A549 (cell line): Measurements from ENCODE around the gene ADGRF5. TPM values are rescaled to one million over a fixed set of nuclear protein-coding genes. Genes with fewer than 3 reads are reported as not detected.

Source experiments
- REST ChIP-seq: fragments of 200-600 bp; sonication (generic); IDR thresholded peaks from 2 replicates; pipeline ENCODE4 v1.6.1; 2016; ENCODE audit warnings: antibody characterized with exemption, mild to moderate bottlenecking, moderate library complexity
- ZNF302 ChIP-seq: fragments of 250-450 bp; sonication (Bioruptor Pico); IDR thresholded peaks from 2 replicates; pipeline ENCODE4 v1.9.0; 2021; ENCODE audit warnings: inconsistent platforms, mild to moderate bottlenecking, moderate library complexity
- polyA plus RNA-seq, 4 experiments: library from polyadenylated mRNA; depleted of rRNA in 3 of 4; stranded (reverse); fragments of >200 nt; fragmentation: RNase III in 1 of 4; extraction: RNeasy Plus Mini Kit Qiagen cat#74134 plus additional on column Dnase treatment in 1 of 4; gene quantifications; 2 replicates in 3 of 4; 3 replicates in 1 of 4; pipeline ENCODE4 v1.2.3, GENCODE V29; 2011 to 2017

ADGRF5 gene
- polyA plus RNA-seq, 2 of the 4 experiments (the other 2 are of a cell fraction), result not detected

- no peak for TF ChIP-seq REST
- no peak for TF ChIP-seq ZNF302 (CRISPR knock-in tag)
These were observed 112.9 kb downstream of the ADGRF5 start (continued) for GRCh38 chr6:46808806-46809205.

Other genes with a start within 250 kb of the ADGRF5 start
- 0.03 TPM in 2 replicates for gene TDRD6, start 234.1 kb downstream of the ADGRF5 start, polyA plus RNA-seq (2011; rRNA removed)
- gene TDRD6, start 234.1 kb downstream of the ADGRF5 start, polyA plus RNA-seq (2017; fragmentation: RNase III; extraction: RNeasy Plus Mini Kit Qiagen cat#74134 plus additional on column Dnase treatment), result not detected in 3 replicates
- gene PLA2G7, start 186.6 kb downstream of the ADGRF5 start, polyA plus RNA-seq (2011; rRNA removed), result 0.04 TPM in 1 of 2 replicates, not detected in the other
- gene PLA2G7, start 186.6 kb downstream of the ADGRF5 start, polyA plus RNA-seq (2017; fragmentation: RNase III; extraction: RNeasy Plus Mini Kit Qiagen cat#74134 plus additional on column Dnase treatment), result not detected in 3 replicates
- gene ANKRD66, start 175.0 kb downstream of the ADGRF5 start, polyA plus RNA-seq (2011; rRNA removed), result not detected in 2 replicates
- not detected in 3 replicates for gene ANKRD66, start 175.0 kb downstream of the ADGRF5 start, polyA plus RNA-seq (2017; fragmentation: RNase III; extraction: RNeasy Plus Mini Kit Qiagen cat#74134 plus additional on column Dnase treatment)
- gene MEP1A, start 128.5 kb downstream of the ADGRF5 start, polyA plus RNA-seq (2011; rRNA removed), result not detected in 2 replicates
- not detected in 3 replicates for gene MEP1A, start 128.5 kb downstream of the ADGRF5 start, polyA plus RNA-seq (2017; fragmentation: RNase III; extraction: RNeasy Plus Mini Kit Qiagen cat#74134 plus additional on column Dnase treatment)
- gene ADGRF1, start 120.4 kb upstream of the ADGRF5 start, polyA plus RNA-seq (2011; rRNA removed), result 0.01 TPM in 1 of 2 replicates, not detected in the other
- gene ADGRF1, start 120.4 kb upstream of the ADGRF5 start, polyA plus RNA-seq (2017; fragmentation: RNase III; extraction: RNeasy Plus Mini Kit Qiagen cat#74134 plus additional on column Dnase treatment), result not detected in 3 replicates